K562 (cell line): ENCODE results near the gene NINJ2. TPM values are rescaled to one million over a fixed set of nuclear protein-coding genes. Genes with fewer than 3 reads are reported as not detected.

Experiments used
- GATAD2A ChIP-seq: fragments of 450-650 bp; IDR thresholded peaks from 2 replicates; pipeline ENCODE4 v1.6.1; 2017
- HNRNPK ChIP-seq: fragments of 200-400 bp; formaldehyde crosslinking; IDR thresholded peaks from one replicate; pipeline ENCODE4 v1.6.1; 2018; ENCODE audit warnings: mild to moderate bottlenecking, low read depth, low read length; ENCODE audit not compliant: poor library complexity, severe bottlenecking
- KAT2B ChIP-seq: IDR thresholded peaks from one replicate; pipeline ENCODE4 v1.6.1; 2012; ENCODE audit warnings: low read depth, mild to moderate bottlenecking, control low read depth, inconsistent platforms, low read length, moderate library complexity
- RNF2 ChIP-seq: sonication (generic); IDR thresholded peaks from 2 replicates; pipeline ENCODE4 v1.6.1; 2016
- USF1 ChIP-seq: sonication (generic); formaldehyde crosslinking; IDR thresholded peaks from 2 replicates; pipeline ENCODE4 v1.9.0; 2022; ENCODE audit warnings: mild to moderate bottlenecking, missing genetic modification reagents
- WHSC1 ChIP-seq: IDR thresholded peaks from one replicate; pipeline ENCODE4 v1.6.1; 2012; ENCODE audit warnings: low read length, control low read depth, inconsistent platforms
- polyA plus RNA-seq, 8 experiments: library from polyadenylated mRNA; depleted of rRNA in 4 of 8; stranded (reverse) in 5 of 8; unstranded in 3 of 8; fragments of >200 nt; fragmentation: Nextera tagmentation in 2 of 8; fragmentation: Illumina TruSeq in 1 of 8; extraction: Ambion mirVana in 2 of 8; extraction: Trizol in 1 of 8; gene quantifications; 2 replicates each; pipeline versions ENCODE4 v1.2.1 to v1.2.3, GENCODE V29; 2011 to 2014; ENCODE audit warnings: inconsistent platforms in 1 of 8, missing spikeins in 1 of 8
- total RNA-seq, 7 experiments: library from RNA; depleted of rRNA in 6 of 7; stranded (reverse); fragments of >200 nt in 6 of 7; fragmentation: Illumina TruSeq in 2 of 7; extraction: Trizol in 2 of 7; gene quantifications; 2 replicates each; pipeline versions ENCODE4 v1.2.1 to v1.2.3, GENCODE V29; 2011 to 2021; ENCODE audit warnings: low replicate concordance in 1 of 7
- TF ChIP-seq, protein P1 (sequence below), 2 experiments: fragments of 450-650 bp; IDR thresholded peaks; 2 replicates each; pipeline ENCODE4 v1.6.1; 2016; ENCODE audit warnings: mild to moderate bottlenecking in 2 of 2, borderline replicate concordance in 1 of 2, low read depth in 1 of 2, moderate library complexity in 1 of 2

NINJ2 gene
- total and polyA plus RNA-seq, 9 of the 15 experiments (the other 6 are each of a cell fraction or from before 2014, with no cell fraction given), result 2.6 to 16.0 (median 4.5) TPM

GRCh38 chr12:538731-539539 lies 124.3 kb downstream of the NINJ2 start (continued):
- TF ChIP-seq, protein P1, sequence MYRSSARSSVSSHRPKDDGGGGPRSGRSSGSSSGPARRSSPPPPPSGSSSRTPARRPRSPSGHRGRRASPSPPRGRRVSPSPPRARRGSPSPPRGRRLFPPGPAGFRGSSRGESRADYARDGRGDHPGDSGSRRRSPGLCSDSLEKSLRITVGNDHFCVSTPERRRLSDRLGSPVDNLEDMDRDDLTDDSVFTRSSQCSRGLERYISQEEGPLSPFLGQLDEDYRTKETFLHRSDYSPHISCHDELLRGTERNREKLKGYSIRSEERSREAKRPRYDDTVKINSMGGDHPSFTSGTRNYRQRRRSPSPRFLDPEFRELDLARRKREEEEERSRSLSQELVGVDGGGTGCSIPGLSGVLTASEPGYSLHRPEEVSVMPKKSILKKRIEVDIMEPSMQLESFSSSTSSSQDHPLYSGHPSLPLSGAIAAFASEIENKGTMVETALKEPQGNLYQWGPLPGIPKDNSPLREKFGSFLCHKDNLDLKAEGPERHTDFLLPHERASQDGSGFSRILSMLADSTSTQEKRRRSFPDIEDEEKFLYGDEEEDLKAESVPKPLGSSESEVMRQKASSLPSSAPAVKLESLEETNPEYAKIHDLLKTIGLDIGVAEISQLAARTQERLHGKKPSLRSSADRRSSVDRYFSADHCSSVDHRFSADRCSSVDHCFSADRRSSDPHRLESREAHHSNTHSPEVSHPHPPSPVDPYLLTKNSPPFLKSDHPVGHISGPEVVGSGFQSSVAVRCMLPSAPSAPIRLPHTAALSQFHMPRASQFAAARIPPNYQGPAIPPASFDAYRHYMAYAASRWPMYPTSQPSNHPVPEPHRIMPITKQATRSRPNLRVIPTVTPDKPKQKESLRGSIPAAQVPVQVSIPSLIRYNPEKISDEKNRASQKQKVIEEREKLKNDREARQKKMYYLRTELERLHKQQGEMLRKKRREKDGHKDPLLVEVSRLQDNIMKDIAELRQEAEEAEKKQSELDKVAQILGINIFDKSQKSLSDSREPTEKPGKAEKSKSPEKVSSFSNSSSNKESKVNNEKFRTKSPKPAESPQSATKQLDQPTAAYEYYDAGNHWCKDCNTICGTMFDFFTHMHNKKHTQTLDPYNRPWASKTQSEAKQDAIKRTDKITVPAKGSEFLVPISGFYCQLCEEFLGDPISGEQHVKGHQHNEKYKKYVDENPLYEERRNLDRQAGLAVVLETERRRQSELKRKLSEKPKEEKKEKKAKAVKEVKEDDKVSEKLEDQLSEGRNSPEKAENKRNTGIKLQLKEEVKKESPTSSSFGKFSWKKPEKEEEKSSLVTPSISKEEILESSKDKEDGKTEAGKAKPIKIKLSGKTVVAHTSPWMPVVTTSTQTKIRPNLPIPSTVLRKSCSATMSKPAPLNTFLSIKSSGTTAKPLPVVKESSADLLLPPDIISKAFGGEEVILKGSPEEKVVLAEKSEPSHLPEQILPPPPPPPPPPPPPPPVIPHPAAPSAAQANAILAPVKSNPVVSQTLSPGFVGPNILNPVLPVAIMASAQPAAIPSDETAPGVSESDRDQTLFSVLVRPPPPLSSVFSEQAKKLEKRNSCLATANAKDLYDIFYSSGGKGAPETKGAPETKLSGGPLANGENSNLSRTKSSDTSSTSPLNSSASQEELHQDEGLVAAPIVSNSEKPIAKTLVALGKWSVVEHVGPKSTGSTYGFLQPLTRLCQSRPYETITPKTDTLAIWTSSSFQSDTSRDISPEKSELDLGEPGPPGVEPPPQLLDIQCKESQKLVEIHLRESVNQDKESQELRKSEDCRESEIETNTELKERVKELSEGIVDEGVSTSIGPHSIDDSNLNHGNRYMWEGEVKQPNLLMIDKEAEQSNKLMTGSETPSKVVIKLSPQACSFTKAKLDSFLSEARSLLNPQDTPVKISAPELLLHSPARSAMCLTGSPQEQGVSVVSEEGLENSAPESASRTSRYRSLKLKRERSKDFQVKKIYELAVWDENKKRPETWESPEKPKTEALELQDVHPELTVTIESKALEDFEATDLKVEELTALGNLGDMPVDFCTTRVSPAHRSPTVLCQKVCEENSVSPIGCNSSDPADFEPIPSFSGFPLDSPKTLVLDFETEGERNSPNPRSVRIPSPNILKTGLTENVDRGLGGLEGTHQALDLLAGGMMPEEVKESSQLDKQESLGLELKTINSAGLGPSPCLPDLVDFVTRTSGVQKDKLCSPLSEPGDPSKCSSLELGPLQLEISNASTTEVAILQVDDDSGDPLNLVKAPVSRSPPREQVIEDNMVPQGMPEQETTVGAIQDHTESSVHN (IDR thresholded peaks at IDR 0.05; ENCODE audit: borderline replicate concordance in 1 of 2, low read depth in 1 of 2), result no peak
- no peak for TF ChIP-seq WHSC1
- TF ChIP-seq HNRNPK, result no peak
- no peak for TF ChIP-seq RNF2
- TF ChIP-seq KAT2B, result no peak
- no peak for TF ChIP-seq USF1 (CRISPR knock-in tag)
- no peak for TF ChIP-seq GATAD2A
